Dermis blood vessel endothelial cell (primary cell): ENCODE data around the gene HYI. TPM values are rescaled to one million over a fixed set of nuclear protein-coding genes. Genes with fewer than 3 reads are reported as not detected.

ENCODE experiments used
- DNase-seq: peaks from one replicate; pipeline ENCODE4 v3.0.0; 2010
- total RNA-seq: library from RNA; depleted of rRNA; stranded (reverse); fragments of >200 nt; gene quantifications from 2 replicates; pipeline ENCODE4 v1.2.3, GENCODE V29; 2014

Gene HYI
- total RNA-seq, 1 donor from 2014 or later, result 207 TPM

- DNase-seq, result no peak
Measured at GRCh38 chr1:43444151-43444828, 9.4 kb downstream of the HYI start.

- DNase-seq, result no peak
Measured at GRCh38 chr1:43443197-43443946, 10.4 kb downstream of the HYI start.

DNA sequence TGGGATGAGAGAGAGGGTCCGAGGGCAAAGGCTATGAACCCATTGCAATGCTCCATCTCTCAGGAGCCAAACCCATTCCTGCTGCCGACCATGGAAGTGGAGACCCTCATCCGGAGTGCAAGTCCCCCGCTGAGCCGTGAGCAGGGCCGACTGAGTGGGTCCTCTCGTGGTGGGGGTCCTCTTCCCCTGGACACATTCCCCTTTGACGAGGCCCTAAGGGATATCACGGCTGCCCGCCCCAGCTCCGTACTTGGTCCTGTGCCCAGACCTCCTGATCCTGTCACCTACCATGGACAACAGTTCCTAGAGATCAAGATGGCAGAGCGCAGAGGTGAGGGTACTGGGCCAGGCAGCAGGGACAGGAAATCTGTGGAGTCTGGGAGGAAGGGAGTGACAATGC, 11.0 kb downstream of the HYI start:
- DNase-seq, result no peak

DNA sequence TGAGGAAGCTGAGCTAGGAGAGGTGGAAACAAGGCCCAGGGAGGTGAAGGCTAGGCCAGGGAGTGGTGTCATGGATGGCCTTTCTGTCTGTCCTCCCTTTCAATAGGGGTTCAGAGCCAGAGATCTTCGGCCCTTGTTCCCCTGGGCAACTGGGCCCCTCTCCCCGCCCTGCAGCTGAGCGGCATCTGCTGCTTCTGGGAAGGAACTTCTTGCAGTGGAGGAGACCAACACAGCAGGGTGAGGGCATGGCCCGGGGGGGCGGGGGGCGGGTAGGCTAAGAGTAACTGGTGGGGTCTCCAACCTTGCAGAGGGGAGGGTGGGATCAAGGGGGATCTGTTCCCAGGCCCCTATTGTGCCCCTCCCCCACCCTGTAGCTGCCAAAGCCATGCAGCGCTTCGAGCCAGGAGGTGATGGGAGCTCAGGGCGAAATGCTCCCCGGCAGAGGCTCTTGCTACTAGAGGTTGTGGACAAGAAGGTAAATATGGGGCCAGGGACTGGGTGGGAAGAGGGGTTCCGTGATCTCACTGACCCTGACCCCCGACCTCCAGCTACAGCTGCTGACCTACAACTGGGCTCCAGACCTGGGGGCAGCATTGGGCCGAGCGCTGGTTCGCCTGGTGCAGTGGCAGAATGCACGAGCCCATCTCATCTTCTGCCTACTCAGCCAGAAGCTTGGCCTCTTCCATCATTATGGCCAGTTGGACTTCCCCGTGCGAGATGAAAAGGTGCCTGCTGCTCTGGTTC, 11.7 kb downstream of the HYI start:
- no peak for DNase-seq

DNA sequence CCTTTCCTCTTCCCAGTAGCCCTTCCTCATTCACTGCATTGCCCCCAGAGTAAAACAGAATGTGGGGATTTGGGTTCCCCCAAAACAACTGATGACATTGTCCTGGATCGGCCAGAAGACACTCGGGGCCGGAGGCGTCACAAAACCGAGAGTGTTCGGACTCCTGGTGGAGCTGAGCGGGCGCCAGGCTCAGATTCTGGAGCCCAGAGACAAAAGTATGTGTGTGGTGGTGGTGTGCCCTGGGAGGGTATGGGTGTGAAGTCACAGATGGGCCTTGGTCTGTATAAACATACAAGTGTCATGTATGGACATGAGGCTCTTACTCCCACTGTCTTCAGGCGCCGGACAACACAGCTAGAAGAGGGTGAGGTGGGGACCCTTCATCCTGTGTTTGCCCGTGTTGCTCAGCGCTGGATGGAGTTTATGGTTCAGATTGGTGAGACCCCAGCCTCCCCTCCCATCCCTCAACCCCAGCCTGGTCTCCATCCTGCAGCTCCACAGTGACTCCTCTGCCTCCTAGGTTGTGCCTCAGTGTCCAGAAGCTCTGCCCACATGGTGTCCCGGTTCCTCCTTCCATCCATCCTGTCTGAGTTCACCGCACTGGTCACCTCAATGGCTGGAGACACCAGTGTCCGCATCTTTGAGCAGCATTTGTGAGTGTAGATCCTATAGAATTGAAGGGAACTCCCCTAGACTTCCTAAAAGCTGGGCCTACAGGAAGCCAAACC, 12.4 kb downstream of the HYI start:
- no peak for DNase-seq

DNA sequence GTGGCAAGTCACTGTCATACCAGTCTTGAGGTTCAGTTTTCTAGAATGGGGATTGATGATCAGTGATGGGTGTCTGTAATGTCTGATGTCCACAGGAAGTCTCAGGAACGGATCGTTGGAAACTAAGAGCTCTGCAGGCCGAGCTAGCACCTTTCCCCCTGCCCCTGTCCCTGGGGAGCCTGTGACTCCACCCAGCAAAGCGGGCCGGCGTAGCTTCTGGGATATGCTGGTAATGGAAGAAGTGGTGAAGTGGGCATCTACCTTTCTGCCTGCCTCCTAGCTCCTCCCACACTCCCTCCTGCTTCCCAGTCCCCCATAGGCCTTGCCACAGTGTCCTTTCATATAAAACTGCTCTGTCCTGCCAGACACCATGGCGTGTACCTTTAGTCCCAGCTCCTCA, 13.4 kb downstream of the HYI start:
- no peak for DNase-seq

GRCh38 chr1:43439781-43440180, 13.9 kb downstream of the HYI start:
- DNase-seq, result no peak

DNA sequence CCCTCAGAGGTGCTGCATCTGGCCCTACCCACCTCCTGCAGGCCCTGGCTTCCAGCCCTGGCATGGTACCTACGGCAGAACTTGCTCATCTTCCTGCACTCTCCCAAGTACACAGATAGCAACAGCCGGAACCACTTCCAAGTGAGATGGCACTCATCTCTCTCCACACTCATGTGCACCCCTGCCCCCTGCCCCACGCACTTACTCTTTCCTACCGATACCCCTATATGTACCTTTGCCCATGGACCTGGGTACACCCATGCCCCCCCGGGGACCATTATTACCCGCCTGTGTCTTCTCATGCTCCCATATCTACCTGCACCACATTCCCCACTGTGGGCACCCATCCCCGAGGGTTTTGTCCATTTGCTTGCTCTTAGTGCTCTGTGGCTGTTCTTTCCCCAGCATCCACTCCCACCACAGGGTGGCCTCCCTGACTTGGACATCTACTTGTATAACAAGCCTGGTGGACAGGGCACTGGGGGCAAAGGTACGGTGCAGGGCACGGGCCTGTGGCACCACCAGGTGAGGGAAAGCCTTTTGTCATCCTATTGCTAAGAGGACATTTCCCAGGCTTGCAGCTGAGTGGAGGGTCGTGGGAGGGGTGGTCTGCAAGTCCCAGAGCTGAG, 14.7 kb downstream of the HYI start:
- no peak for DNase-seq

GRCh38 chr1:43438576-43438952, 15.2 kb downstream of the HYI start:
- no peak for DNase-seq

DNA sequence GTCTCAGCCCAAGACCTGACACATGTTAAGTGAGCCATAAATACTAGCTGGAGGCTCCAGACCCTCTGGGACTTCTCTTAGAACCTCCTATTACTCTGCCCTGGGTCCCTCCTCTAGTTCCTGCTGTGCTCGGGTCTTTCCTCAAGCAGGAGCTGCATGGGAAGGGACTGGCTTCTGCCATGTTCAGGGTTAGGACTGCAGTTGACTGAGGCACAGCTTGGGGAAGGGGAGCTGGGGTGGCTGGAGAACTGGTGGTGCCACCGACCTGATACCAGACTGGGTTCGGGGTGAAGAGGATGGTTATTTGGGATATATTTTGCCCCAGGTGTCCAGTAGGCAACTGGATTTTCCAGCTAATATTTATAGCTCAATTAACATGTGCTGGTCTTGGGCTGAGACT, 15.7 kb downstream of the HYI start:
- DNase-seq, result no peak

GRCh38 chr1:43437031-43437973, 16.4 kb downstream of the HYI start:
- DNase-seq, result no peak

DNA sequence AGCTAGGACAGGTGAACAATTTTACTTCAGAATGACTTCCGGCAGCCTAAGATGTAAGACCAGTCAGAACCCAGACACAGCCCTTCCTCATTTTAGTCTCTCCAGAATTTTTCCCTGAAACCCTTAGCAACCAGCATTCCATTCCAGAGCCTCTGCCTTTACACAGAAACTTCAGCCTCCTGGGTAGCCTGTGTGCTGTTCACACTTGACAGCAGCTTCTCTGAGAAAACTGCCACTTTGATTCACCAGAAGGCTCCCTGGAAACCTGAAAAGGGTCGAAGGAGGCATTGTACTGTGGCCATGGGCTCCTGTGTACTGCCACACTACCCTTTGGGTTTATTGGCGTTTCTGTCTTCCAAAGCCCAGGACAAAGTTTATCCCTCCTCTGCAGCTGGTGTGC, 17.4 kb downstream of the HYI start:
- DNase-seq, result no peak

- DNase-seq, result no peak
Measured at GRCh38 chr1:43435146-43436145, 18.3 kb downstream of the HYI start.

GRCh38 chr1:43434256-43434655, 19.5 kb downstream of the HYI start:
- DNase-seq, result no peak

- no peak for DNase-seq
Measured at GRCh38 chr1:43432907-43433306, 20.8 kb downstream of the HYI start.

DNA sequence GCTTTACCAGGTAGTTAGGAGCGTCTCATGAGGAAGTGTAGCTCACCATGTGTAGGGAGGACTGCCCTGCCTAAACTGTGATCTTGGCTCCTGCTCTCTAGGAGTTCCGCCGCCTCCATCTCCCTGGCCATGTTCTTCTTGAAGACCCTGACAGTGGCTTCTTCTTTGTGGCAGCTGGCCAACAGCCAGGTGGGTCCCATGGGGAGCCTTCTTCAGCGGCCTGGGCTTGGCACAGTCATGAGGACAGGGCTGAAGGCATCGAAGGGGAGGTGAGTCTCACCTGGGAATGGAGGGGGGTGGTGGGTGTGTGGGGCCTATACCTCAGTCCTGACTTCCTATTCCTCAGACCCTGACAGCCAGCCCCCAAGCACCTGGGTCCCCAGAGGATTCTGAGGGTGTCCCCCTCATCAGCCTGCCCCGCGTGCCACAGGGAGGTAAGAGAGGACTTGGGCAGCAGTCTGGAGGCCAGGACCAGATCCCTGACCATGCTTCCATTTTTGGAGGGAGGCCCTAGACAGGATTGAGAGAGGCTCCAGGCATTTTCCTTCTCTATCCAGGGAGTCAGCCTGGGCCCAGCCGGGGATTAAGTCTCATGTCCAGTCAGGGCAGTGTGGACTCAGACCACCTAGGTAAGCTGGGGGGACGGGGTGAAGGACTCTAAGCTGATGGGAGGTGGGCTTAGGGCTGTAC, 21.4 kb downstream of the HYI start:
- DNase-seq, result no peak

GRCh38 chr1:43431676-43432075, 22.1 kb downstream of the HYI start:
- DNase-seq, result no peak

DNA sequence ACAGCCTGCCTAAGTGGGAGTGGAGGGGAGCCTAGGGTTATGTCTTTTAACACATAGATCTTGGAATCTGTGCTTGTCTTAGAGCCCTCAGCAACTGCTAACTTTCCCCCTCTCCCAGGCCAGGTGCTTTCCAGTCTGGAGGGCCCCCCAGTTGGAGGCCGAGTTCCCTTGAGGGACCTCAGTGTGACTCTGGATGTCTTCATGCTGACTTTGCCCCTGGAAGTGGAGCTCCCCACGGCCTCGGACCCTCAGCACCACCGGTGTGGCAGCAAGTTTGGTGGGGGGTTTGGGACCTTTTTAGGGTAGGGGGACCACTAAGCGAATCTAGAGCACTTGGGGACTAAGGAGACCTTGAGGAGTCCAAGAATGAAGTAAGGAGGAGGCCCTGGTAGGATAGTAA, 22.9 kb downstream of the HYI start:
- DNase-seq, result no peak

DNA sequence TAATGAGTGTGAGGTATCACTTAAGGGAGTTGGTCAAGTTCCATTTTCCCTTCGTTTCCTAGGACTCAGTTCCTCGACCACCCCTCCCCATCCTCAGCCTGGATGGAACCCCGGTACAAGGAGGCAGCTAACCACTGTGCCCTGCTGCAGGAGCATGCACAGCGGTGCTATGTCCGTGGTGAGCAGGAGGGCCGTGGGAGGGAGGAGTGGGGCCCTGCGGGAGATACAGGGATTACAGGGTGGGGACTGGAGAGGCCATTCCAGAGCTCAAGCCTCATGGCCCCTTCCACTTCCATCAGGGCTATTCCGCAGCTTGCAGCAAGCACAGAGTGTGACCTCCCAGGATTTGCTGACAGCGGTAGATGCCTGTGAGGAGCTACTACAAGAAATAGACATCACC, 25.8 kb downstream of the HYI start:
- no peak for DNase-seq

DNA sequence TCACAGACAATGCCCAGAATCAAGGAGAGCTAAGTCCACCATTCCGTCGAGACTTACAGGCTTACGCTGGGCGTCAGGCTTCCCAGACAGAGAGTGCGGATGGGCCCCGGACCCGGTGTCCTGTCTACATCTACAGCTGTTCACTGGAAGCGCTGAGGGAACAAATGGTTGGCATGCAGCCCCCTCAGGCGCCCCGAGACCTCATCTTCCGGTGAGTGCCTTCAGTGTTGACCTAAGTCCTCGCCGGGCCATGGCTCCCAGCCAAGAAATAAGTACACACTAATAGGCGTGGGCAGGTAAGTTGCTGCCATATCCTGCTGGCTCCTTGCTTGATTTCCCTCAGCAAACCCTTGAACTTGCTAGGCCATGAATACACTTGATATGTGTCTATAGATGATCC, 26.2 kb downstream of the HYI start:
- DNase-seq, result no peak
